Retinal pigment epithelial cell (primary cell): ENCODE data around the gene ZEB2.

Experiments
- DNase-seq: peaks from one replicate; pipeline ENCODE4 v3.0.0-alpha.2; 2010; ENCODE audit warnings: low read depth
- H3K4me3 ChIP-seq: 2 replicates; pipeline ENCODE4 v1.5.1; 2011; ENCODE audit warnings: mild to moderate bottlenecking, low read length, control low read depth, moderate library complexity
- TF ChIP-seq, protein P1 (sequence below): conservative IDR thresholded peaks from 2 replicates; pipeline ENCODE4 v1.5.1; 2011; ENCODE audit warnings: low read depth, low read length, control low read depth, inconsistent platforms

Gene ZEB2

DNA sequence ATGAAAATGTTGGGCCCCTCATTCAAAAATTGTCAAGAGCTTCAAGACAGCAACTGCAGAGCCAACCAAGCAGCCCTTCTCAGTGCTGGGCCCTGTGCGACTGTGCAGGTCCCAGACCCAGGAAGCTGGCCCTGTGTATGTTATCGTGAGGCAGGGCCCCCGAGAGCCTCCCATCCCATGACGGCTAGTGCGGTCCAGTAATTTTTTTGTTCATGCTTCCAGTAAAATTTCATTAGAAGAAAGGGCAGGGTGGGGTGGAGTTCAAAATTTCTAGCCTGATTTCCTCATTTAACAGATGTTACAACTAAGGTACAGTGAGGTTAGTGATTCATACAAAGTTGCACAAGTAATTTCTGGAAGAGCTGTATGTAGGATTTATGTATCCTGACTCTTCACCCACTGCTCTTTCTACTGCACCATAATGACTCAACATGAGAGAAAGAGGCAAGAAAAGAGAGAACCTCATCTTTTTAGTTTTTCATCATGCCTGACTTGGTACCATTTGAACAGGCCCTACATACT is 105.5 kb downstream of the ZEB2 start:
- DNase-seq = no peak
- H3K4me3 ChIP-seq = no peak overlapping the region
- TF ChIP-seq, protein P1, sequence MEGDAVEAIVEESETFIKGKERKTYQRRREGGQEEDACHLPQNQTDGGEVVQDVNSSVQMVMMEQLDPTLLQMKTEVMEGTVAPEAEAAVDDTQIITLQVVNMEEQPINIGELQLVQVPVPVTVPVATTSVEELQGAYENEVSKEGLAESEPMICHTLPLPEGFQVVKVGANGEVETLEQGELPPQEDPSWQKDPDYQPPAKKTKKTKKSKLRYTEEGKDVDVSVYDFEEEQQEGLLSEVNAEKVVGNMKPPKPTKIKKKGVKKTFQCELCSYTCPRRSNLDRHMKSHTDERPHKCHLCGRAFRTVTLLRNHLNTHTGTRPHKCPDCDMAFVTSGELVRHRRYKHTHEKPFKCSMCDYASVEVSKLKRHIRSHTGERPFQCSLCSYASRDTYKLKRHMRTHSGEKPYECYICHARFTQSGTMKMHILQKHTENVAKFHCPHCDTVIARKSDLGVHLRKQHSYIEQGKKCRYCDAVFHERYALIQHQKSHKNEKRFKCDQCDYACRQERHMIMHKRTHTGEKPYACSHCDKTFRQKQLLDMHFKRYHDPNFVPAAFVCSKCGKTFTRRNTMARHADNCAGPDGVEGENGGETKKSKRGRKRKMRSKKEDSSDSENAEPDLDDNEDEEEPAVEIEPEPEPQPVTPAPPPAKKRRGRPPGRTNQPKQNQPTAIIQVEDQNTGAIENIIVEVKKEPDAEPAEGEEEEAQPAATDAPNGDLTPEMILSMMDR = no peak

DNA sequence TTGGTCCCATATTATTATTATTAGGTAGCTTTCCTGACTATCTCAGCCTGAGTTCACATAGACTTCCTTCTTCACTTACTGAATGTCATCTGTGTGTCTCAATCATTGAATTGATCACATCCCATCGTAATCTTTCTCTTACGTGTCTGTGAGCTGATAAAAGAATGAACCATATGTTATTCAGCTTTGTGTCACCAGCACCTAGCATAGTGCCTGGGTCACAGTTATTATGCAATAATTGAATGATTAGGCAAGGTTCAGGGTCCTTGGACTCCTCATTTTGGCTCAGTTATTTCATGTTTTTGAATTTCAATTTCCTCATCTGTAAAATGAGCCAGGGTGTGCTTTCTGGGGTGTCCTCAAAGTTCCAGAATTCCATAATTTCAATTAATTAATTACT is 107.2 kb downstream of the ZEB2 start:
- no peak overlapping the region for H3K4me3 ChIP-seq
- DNase-seq = no peak
- TF ChIP-seq, protein P1 = no peak

DNA sequence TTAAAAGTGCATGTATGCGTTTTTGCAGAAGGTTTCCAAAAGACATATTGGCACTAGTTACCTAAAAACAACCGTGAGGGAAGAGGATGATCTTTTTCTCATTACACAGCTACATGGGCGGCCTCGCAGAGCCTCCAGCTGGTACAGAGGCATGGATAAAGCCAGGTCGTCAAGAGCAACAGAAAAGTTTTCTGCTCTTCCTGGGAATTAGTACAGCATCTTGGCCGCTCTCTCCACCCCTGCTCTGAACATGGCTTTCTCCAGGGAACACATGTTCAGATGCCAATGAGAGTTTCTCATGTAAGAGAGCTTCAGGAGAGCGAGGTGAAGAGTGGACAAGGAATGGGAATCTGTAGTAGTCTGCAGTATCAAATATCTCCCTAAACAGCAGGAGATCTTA is 108.4 kb downstream of the ZEB2 start:
- H3K4me3 ChIP-seq = no peak overlapping the region
- no peak for DNase-seq
- TF ChIP-seq, protein P1 = no peak

DNA sequence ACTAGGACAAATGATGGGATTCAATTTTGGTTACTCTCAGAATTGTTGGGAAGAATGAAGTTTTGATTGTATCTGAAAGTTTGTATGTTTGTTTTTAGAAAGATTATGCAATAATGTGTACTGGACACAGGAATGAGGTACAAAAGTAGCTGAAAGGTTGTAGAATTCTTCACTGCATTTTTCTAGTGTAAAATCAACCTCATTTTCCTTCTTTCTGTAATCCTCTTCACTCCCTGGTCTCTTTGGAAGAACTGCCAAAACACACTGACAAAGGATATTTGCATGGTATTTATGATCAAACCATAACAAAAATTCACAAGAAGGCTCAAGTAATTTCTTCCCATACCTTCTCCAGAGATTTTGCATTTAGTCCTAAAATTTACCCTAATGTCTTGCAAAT is 110.7 kb downstream of the ZEB2 start:
- TF ChIP-seq, protein P1 = no peak
- no peak overlapping the region for H3K4me3 ChIP-seq
- DNase-seq = no peak

DNA sequence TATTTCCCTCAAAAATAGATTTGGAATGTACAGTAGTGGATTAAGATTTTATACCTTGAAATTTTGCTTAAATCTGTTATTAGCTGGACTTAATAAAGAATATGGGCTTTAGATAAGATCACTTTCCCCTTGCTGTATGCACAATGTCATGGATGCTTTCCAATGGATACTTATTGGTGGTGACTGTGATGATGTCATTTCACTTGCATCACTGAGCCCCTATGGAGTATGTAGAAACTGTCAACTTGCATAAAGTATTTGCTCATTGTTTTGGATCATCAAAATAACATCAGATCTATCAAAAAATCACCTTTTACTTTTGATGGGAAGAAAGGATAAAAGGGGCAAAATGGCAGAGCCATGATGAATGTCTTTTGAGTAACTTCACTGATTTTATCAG is 112.7 kb downstream of the ZEB2 start:
- H3K4me3 ChIP-seq = no peak overlapping the region
- DNase-seq = no peak
- TF ChIP-seq, protein P1 = no peak

DNA sequence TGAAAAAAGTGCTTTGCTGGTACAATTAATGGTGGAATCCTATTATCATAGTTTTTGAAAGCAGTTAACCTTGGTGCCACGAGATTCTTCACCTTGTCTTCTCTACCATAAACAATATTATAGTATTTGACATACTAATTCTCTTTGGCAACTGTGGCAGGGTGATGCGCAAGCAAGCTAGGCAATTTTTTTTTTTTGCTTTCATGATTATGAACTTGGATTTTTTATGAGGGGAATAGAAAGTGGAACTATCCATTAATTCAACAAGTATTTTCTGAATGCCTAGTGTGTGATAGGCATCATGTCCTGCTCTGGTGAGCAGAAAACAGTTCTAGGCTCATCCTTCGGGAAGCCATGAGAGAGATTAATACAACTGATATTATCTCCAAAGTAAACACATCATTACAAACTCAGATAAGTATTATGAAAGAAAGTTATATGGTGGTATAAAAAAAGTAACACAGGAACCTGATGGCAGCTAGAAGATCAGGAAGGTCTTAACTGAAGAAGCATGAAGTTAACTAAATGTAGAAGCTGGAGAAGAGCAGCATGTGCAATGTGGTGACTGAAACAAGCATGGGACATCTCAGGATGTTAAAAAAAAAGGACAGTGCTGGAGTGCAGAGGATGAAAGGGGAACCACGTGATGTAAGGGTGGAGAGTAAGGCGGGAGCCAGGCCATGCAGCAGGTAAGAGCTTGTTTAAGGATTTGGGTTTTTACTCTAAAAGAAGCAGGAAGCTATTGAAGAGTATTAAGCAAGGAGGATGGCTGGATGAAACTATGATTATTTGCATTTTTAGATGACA is 113.7 kb downstream of the ZEB2 start:
- H3K4me3 ChIP-seq = no peak overlapping the region
- TF ChIP-seq, protein P1 = no peak
- no peak for DNase-seq

DNA sequence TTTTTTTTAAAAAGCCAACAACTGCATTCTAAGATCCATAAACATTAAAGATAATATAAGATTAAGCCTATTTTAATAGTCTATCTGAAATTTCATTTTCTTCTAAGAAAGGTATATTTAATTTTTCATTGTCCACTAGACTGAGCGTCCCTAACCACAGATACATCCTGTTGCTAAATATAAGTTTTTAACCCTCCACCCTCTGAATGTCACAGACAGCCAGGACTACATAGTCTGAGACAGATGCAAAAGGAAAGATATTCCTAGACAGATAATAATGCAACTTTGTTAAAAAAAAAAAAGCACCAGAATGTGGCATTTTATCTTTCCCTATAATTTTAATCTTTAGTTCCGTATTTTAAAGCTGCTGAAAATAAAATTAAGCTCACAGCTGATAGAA is 114.6 kb downstream of the ZEB2 start:
- H3K4me3 ChIP-seq = no peak overlapping the region
- DNase-seq = no peak
- TF ChIP-seq, protein P1 = no peak
